HepG2 (cell line): ENCODE results near the gene ALKBH4.

Experiments
- PATZ1 ChIP-seq: sonication (generic); formaldehyde crosslinking; IDR thresholded peaks from 2 replicates; pipeline ENCODE4 v1.4.0; 2020; ENCODE audit warnings: missing genetic modification reagents
- SRSF4 ChIP-seq: fragments of 200-400 bp; formaldehyde crosslinking; IDR thresholded peaks from one replicate; pipeline ENCODE4 v1.6.1; 2018; ENCODE audit warnings: mild to moderate bottlenecking, low read depth, low read length, moderate library complexity; ENCODE audit not compliant: poor library complexity, severe bottlenecking
- SUZ12 ChIP-seq: fragments of 150-350 bp; IDR thresholded peaks from 2 replicates; pipeline ENCODE4 v1.6.1; 2014; ENCODE audit warnings: low read depth, low read length
- UBTF ChIP-seq: sonication (generic); formaldehyde crosslinking; IDR thresholded peaks from 2 replicates; pipeline ENCODE4 v1.4.0; 2020; ENCODE audit warnings: mild to moderate bottlenecking, missing genetic modification reagents
- USF2 ChIP-seq, 2 experiments: sonication (generic) in 1 of 2; formaldehyde crosslinking in 1 of 2; IDR thresholded peaks; 2 replicates each; pipeline versions ENCODE4 v1.5.1 to v1.6.1; 2011 to 2020; ENCODE audit warnings: borderline replicate concordance in 1 of 2, low read depth in 1 of 2, low read length in 1 of 2, mild to moderate bottlenecking in 1 of 2, missing genetic modification reagents in 1 of 2, moderate library complexity in 1 of 2
- YY1 ChIP-seq: IDR thresholded peaks from 2 replicates; pipeline ENCODE4 v1.6.1; 2011; ENCODE audit warnings: low read length, low read depth, moderate library complexity, mild to moderate bottlenecking; ENCODE audit not compliant: insufficient read depth, insufficient replicate concordance

- no peak for TF ChIP-seq YY1
- TF ChIP-seq PATZ1, result no peak
- no peak for TF ChIP-seq SUZ12
- no peak for TF ChIP-seq SRSF4
- TF ChIP-seq UBTF (CRISPR knock-in tag), result no peak
- no peak for TF ChIP-seq USF2 (IDR thresholded peaks at IDR 0.05; ENCODE audit: low read depth, low read length)
- no peak for TF ChIP-seq USF2 (CRISPR knock-in tag; IDR thresholded peaks at IDR 0.05; ENCODE audit: borderline replicate concordance)
Measured at GRCh38 chr7:102467581-102468477, 3.2 kb upstream of the ALKBH4 start.
